ENCODE data around the gene CLSTN2. TPM values are rescaled to one million over a fixed set of nuclear protein-coding genes. Genes with fewer than 3 reads are reported as not detected.

Gene CLSTN2
- total and polyA plus RNA-seq, 2 experiments from 2014 or later: 3.5 to 7.0 TPM

- no peaks in the 10 kb centered on the region for H3K4me1 ChIP-seq (ENCODE audit: low read depth)
- H3K27ac ChIP-seq: no peak overlapping the region
- peak in 1 of 2 donors; percentile 2 for DNase-seq (ENCODE audit: low read depth in 1 of 2, low spot score in 1 of 2)
- H3K4me3 ChIP-seq: no peak overlapping the region
- H3K9me3 ChIP-seq (ENCODE audit: low read depth): no peaks in the 10 kb centered on the region
- H3K36me3 ChIP-seq: no peaks in the 10 kb centered on the region
- TF ChIP-seq CTCF (IDR thresholded peaks at IDR 0.05; ENCODE audit: low read depth, low read length): no peak
- H3K27me3 ChIP-seq: no peaks in the 10 kb centered on the region
Measured at GRCh38 chr3:140176526-140176925, 241.5 kb downstream of the CLSTN2 start.

GRCh38 chr3:140177943-140178342 is 243.0 kb downstream of the CLSTN2 start:
- H3K4me1 ChIP-seq (ENCODE audit: low read depth): no peaks in the 10 kb centered on the region
- no peak for DNase-seq (ENCODE audit: low read depth in 1 of 2, low spot score in 1 of 2)
- TF ChIP-seq CTCF (IDR thresholded peaks at IDR 0.05; ENCODE audit: low read depth, low read length): no peak
- H3K27ac ChIP-seq: no peak overlapping the region
- H3K36me3 ChIP-seq: no peaks in the 10 kb centered on the region
- no peaks in the 10 kb centered on the region for H3K9me3 ChIP-seq (ENCODE audit: low read depth)
- no peaks in the 10 kb centered on the region for H3K27me3 ChIP-seq
- H3K4me3 ChIP-seq: no peak overlapping the region

DNA sequence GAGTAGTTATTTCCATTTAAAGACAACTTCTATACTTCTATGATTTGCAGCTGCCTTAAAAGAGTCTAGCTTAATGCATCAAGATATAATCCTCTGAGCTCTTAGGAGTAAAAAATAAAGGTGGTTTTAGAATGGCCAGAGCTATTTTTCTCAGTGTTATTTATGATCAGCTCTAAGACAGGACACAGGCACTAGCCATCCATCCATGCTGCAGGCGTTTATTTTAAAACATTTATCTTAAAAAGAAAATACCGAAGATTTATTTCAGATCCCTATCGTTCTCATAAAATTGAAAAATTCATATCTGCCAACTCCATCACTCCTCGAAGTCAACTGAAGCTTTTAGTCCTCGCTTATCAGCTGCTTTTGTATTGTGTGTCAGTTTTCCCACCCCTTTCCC is 243.5 kb downstream of the CLSTN2 start:
- Histone ChIP-seq H3K9me3 (ENCODE audit: low read depth) (no peaks in the 10 kb centered on the region), H3K27ac (no peak overlapping the region), H3K36me3 (no peaks in the 10 kb centered on the region), H3K4me3 (no peak overlapping the region), H3K4me1 (ENCODE audit: low read depth) (no peaks in the 10 kb centered on the region), H3K27me3 (no peaks in the 10 kb centered on the region)
- TF ChIP-seq CTCF (IDR thresholded peaks at IDR 0.05; ENCODE audit: low read depth, low read length): no peak
- DNase-seq (ENCODE audit: low read depth in 1 of 2, low spot score in 1 of 2): no peak

GRCh38 chr3:140180603-140181002 is 245.6 kb downstream of the CLSTN2 start:
- no peak overlapping the region for H3K27ac ChIP-seq
- DNase-seq (ENCODE audit: low read depth in 1 of 2, low spot score in 1 of 2): no peak
- H3K36me3 ChIP-seq: no peaks in the 10 kb centered on the region
- no peak overlapping the region for H3K4me3 ChIP-seq
- H3K4me1 ChIP-seq (ENCODE audit: low read depth): no peaks in the 10 kb centered on the region
- H3K27me3 ChIP-seq: no peaks in the 10 kb centered on the region
- H3K9me3 ChIP-seq (ENCODE audit: low read depth): no peaks in the 10 kb centered on the region
- no peak for TF ChIP-seq CTCF (IDR thresholded peaks at IDR 0.05; ENCODE audit: low read depth, low read length)

DNA sequence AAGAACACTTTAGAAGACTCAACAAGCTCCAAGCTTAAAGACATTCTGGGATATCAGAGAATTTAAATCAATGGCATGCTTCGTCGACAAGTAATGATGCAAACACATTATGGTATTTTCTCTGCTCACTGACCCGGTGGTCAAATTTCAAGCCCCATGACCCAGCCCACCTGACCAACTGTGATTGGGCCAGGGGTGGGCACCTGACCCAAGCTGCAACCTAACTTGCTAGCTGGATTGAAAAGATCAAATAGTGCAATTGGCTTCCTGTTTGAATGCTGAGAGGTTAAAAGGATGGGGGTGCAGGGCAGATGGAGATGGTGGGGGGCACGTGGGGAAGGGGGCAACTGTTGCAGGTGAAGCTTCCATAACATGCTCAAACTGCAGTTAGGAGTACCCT is 250.4 kb downstream of the CLSTN2 start:
- H3K27me3 ChIP-seq: no peaks in the 10 kb centered on the region
- no peak for DNase-seq (ENCODE audit: low read depth in 1 of 2, low spot score in 1 of 2)
- TF ChIP-seq CTCF (IDR thresholded peaks at IDR 0.05; ENCODE audit: low read depth, low read length): no peak
- H3K27ac ChIP-seq: no peak overlapping the region
- no peaks in the 10 kb centered on the region for H3K9me3 ChIP-seq (ENCODE audit: low read depth)
- H3K4me3 ChIP-seq: no peak overlapping the region
- no peaks in the 10 kb centered on the region for H3K4me1 ChIP-seq (ENCODE audit: low read depth)
- H3K36me3 ChIP-seq: no peaks in the 10 kb centered on the region

DNA sequence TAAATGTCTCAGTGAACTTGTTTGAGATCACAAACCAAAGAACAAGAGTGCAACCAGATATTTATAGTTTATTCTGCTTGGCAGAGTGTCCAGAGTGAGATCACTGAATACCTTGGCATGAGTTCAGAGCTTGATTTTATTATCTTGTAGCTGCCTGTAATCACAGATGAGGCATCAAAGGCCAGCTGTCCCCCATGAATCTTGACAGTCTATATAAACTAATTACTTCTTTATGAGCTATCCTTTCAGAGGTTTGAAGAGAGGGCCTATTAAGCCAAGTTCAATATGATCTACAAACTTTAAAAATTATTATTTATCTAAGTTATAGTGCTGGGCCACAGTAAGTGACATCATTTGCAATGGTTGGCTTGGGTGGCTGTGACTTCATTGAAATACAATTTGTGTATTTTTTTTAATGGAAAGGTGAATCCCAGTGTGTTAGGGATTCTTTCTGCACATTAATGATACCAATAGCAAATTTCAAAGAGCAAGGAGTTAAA is 251.5 kb downstream of the CLSTN2 start:
- no peak overlapping the region for H3K27ac ChIP-seq
- no peaks in the 10 kb centered on the region for H3K36me3 ChIP-seq
- TF ChIP-seq CTCF (IDR thresholded peaks at IDR 0.05; ENCODE audit: low read depth, low read length): no peak
- peak in 1 of 2 donors; percentile 25 for DNase-seq (ENCODE audit: low read depth in 1 of 2, low spot score in 1 of 2)
- no peaks in the 10 kb centered on the region for H3K4me1 ChIP-seq (ENCODE audit: low read depth)
- H3K4me3 ChIP-seq: no peak overlapping the region
- no peaks in the 10 kb centered on the region for H3K9me3 ChIP-seq (ENCODE audit: low read depth)
- H3K27me3 ChIP-seq: no peaks in the 10 kb centered on the region

Data from cardiac muscle cell (in vitro differentiated cells and primary cell).